Activated CD4-positive, alpha-beta T cell treated with anti-CD3 and anti-CD28 coated beads for 1 hour (primary cell): ENCODE data around the gene CBLN2.

ENCODE experiments used
- DNase-seq: peaks from one replicate; pipeline ENCODE4 v3.0.0-alpha.2; 2020

CBLN2 gene

GRCh38 chr18:72544092-72544886 is at the start of gene CBLN2:
TSS of gene CBLN2 (minus strand) at chr18:72544342. CDS start at chr18:72542160, 2,182 bp downstream.
- no peak for DNase-seq

DNA sequence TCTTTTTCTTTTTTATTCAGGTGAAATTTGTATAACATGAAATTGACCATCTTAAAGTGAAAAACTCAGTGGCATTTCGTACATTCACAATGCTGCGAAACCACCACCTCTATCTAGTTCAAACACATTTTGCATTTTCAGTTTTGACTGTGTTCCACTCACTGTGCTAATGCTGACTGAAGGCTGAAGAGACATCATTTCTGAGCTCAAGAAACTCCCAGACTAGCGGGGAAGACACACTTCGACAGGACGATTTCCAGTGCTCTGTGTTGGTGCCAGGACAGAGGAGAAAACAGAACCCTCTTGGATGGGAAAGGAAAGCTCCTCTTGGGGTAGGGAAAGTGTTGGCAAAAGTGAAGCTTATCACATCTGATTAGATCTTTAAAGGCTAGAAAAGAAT is 44.2 kb upstream of the CBLN2 start:
- no peak for DNase-seq

- DNase-seq = no peak
These were observed 40.6 kb upstream of the CBLN2 start for GRCh38 chr18:72584787-72585186.

GRCh38 chr18:72581976-72582375 is 37.8 kb upstream of the CBLN2 start:
- no peak for DNase-seq

- no peak for DNase-seq
These were observed 28.8 kb upstream of the CBLN2 start for GRCh38 chr18:72572896-72573295.

- no peak for DNase-seq
These were observed 22.1 kb upstream of the CBLN2 start for GRCh38 chr18:72566290-72566689.

- no peak for DNase-seq
These were observed 11.8 kb upstream of the CBLN2 start for GRCh38 chr18:72555968-72556367.

GRCh38 chr18:72555101-72555500 is 11.0 kb upstream of the CBLN2 start:
- DNase-seq = no peak

DNA sequence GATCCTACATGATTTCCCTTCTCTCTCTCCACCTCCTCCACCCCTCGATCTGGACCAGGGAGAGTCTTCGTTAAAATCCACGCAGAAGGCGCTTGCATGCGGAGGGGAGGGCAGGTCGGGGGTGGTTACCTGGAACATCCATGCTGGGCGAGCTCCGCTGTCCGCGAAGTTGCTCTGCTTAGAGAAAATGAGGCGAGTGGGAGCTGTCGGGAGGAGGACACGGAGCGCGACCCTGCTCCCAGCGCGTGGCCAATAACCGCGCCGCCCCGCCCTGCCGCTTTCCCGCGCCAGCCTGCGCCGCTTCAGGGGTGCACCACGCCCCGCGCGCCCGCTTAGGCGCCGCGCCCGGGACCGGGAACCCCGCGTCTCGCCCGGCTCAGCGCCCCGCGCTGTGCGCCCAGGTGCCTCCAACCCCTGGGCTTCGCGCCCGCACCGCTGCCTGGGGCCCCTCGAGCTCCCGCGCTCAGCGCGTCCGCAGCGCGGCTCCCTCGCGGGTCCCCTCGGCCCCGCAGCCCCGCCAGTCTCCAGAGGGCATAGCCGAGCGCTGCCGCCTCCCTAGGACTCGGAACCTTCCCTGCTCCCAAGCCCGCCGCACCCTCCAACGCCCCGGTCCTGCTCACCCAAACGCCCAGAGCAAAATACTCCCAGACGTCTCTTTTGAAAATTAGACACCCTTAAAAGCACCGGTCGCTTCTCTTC is 636 bp downstream of the CBLN2 start:
- no peak for DNase-seq

GRCh38 chr18:72542984-72543356 is 1.2 kb downstream of the CBLN2 start:
- DNase-seq = no peak

DNA sequence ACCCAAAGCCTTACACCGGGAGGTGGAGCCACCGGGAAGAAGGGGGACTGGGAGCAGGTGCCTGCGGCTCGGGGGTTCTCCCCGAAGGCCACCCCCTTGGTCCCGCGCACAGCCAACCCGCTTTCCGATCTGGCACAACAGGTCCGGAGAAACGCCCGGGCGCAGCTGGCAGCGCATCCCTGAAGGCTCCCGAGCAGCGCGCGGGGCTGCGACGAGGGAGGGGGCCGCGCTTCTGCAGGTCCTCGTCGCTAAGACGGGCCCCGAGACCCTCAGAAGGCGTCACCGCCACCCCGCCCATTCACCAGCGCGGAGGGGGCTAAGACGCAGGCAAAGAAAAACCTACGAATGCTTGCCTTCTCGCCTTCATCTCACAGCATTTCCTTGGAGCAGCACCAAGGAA is 1.8 kb downstream of the CBLN2 start:
- DNase-seq = no peak

DNA sequence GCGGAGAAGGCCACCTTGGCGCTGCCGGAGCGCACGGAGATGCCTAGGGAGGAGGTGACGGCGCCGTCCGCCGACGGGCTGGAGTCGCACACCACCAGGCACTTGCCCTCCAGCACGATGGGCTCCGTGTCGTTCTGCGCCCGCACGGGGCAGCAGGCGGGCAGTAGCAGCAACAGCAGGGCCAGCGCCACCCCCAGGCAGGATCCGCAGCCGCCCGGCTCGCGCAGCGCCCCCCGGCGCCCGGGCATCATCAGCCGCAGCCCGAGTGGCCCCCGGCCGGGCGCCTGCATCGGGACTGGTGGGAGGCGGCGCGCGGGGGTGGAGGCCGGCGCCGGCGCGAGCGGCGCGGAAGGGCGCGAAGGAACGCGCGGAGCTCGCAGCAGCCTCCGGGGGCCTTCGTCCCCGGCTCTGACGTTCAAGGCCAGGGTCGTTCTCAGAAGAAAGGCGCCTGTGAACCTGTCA is 2.2 kb downstream of the CBLN2 start:
- DNase-seq = no peak

- DNase-seq = no peak
These were observed 4.2 kb downstream of the CBLN2 start for GRCh38 chr18:72539901-72540300.

- DNase-seq = no peak
These were observed 13.5 kb downstream of the CBLN2 start for GRCh38 chr18:72530622-72531021.

DNA sequence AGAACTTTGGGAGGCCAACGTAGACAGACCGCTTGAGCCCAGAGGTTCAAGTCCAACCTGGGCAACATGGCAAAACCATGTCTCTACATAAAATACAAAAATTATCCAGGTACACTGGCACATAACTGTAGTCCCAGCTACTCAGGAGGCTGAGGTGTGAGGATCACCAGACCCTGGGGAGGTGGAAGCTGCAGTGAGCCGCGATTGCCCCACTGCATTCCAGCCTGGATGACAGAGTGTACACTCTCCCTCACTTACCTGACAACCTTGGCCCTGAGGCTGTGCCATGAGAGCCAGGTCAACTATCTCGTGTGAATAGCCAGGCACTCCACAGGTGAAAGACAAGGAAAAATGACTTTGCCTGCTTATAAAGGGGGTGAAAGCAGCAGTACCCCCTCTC is 39.3 kb downstream of the CBLN2 start:
- no peak for DNase-seq

DNA sequence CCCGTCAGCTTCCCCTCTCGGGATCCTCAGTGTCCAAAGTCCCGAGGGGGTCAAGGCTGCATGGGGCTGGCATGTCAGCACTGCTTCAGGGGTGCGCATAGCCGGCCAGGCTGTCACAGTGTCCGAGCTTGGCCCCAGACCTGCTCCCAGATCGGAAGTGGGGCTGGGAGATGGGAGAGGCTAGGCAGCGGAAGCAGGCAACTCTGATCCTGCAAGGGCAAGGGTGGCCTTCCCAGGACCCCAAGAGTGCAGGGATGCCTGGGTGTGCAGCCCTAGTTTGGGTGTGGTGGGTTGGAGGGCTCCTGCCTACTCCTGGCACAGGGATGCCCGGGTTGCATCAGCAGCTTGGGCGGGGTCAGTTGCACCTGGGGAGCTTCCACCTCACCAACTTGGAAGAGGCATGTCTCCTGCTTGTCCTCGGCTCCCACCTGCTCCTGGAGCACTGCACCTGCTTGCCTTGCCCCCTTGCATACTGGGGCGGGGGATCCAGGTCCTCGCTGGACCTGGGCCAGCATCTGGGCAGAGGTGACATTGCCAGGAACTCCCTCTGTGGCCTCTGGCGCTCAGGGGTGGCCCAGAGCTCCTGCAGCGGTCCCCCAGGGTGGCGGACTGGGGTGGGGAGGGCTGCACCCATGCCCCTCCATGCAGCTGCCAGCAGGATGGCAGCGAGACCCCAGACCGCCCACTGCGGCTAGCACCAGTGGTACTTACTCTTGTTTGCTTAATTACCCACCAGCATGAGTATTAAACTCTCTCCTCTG is 41.3 kb downstream of the CBLN2 start:
- no peak for DNase-seq

- no peak for DNase-seq
These were observed 51.6 kb downstream of the CBLN2 start for GRCh38 chr18:72492497-72492896.
